ENCODE measurements around the gene PRKACA. TPM values are rescaled to one million over a fixed set of nuclear protein-coding genes. Genes with fewer than 3 reads are reported as not detected.
A peak's percentile ranks its signal among the peaks of the same experiment; 100 is the strongest.

Gene PRKACA
- total RNA-seq, 1 donor from 2014 or later: 89.3 TPM

DNA sequence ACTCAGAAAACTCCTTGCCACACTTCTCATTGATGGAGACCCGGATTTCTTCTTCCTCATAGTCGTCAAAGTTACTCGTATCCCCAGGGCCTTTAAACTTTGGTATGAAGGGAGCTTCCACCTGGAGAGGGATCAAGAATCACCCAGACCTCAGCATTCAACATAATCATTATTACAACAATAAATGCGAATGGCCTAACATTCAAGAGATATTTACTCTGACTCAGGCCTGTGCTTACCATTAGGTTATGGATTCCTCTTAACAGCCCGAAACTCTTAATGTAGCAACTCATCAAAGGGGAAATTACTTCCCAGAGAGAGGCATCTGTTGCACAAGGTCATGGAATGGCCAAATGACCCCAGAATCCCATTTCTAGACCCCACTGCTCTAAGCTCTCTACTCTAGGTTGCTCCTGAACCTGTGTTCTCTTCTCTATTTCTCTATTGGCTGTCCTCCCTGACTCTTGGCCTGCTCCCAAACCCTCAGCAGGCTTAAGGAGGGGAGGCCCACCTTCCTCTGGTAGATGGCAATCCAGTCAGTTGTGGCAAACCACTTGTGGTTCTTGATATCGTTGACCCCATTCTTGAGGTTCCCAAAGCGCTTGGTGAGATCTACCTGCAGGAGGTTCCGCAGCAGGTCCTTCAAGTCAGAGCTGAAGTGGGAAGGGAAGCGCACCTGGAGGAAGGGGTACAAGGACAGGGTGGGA lies 24.3 kb downstream of the PRKACA start:
- no peak for DNase-seq (ENCODE audit: low spot score)

DNA sequence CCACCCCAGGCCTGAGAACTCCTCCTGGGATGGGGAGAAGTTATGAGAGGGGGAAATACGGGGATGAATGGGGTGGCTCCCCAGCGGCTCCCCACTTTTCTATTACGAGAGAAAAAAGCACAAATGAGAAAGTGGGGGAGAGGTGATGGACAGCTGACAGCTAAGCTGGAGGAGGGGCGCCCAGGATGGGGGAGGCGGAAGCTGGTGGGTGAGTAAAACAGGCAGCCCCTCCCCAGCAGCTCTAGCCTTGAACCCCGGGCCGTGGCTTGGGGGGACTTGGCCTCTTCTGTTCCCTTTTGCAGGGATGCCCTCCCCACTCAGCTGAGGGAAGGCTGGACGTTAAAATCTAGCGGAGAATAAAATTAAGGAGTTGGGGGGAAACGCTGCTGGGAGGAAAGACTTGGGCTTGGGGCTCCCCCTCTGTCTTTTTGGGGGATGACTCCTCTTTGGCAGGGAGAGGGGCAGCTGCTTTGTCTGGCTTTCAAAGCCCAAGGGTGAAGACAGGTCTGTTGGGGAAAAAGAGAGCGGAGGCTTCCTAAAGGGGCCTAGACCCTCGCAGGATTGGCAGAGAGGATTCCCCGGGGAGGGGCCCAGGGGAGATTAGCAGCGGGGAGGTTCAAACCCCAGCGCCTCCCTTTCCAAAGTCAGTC lies 25.6 kb downstream of the PRKACA start:
- no peak for DNase-seq (ENCODE audit: low spot score)

DNA sequence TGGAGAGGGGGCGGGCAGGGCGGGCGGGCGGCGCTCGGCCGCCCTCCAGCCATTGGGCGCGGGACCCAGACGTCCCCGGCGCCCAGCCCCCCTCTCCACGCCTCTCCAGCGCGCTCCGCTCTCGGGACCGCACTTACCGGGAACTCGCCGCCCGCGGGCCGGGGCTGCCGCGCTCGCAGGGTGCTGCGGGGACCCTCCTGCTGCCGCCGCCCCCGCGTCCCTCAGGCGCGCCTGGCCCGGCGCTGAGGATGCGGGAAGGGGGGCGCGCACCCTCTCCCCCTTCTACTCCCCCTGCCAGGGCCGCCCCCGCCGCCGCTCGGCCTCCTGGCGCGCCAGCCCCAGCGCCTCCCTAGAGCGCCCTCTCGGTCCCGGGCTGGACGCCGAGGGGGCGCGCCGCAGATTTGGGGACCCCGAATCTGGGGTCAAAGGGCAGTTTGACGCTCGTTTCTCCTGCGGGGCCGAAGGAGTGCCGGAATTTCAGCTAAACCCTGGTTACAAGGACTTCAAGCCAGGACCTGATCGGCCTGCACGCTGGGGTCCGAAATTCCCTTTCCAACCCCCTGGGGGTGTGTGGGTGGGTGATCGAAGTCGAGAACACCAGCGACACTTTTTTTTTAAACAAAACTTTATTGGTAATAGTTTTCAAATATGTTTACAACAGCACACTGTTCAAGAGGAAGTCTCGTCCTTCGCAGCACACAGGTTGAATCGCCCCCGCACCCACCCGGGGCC lies 26.3 kb downstream of the PRKACA start:
- DNase-seq (ENCODE audit: low spot score): peak; percentile 81

DNA sequence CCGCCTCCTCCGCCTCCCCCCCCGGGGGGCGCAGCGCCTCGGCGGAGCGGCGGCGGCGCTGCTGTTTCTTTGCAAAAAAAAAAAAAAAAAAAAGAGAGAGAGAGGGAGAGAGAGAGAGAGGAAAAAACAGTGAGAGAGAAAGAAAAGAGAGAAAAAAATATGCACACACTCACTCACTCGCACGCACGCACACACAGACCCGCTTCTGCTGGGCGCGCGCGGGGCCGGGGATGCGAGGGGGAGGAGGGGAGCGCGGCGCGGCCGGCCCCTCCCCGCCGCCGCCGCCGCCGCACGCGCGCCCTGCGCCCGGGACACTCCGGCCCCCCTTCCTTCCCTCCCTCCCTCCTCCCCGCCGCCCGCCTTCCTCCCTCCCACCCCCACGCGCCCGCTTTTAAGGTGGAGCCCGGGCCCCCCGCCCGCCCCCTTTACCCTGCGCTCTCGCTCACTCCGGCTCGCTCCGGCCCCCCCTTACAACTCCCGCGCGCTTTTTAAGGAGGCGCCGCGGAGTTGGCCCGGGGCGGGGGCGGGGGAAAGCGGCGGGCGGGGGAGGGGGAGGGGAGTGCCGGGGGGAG lies 27.0 kb downstream of the PRKACA start, which contains the start of gene SAMD1:
SAMD1 (minus strand) TSS at position 243 of the 572 bp plus-strand sequence.
- DNase-seq (ENCODE audit: low spot score): peak; percentile 90

DNA sequence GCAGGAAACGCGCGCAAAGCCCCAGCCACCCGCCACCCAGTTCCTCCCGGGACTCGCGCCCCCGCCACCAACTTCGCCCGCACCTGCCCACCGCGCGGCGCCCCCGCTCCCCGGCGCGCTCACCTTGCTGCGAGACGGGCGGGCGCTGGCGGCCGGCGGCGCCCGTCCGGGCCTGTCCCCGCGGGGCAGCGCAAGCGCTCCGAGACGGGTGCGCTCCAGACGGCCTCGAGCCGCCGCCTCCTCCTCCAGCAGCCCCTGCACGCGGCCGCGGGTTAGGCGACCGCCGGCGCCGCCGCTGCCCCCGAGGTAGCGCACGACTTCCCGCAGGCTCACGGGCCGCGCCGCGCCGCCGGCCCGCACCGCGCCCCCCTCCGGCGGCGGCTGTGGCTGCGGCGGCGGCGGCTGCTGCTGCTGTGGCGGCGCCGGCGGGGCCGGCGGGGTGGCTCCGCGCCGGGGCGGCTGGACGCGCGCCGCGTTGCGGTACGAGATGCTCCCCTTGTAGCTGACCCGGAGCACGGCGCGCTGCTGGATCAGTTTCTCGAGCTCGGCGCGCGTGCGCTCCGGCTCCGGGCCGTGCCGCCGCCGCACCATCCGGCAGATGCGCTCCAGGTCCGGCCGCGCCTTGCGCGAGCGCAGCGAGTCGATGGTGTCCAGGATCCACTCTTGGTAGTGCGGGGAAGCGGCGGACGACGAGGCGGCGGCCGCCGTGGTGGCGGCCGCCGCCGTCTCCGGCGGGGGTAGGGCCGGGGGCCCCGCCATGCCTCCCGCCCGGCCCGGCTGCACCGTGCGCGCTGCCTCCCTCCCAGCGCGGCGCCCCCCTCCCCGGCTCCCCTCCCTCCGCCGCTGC lies 27.7 kb downstream of the PRKACA start:
- DNase-seq (ENCODE audit: low spot score): no peak

DNA sequence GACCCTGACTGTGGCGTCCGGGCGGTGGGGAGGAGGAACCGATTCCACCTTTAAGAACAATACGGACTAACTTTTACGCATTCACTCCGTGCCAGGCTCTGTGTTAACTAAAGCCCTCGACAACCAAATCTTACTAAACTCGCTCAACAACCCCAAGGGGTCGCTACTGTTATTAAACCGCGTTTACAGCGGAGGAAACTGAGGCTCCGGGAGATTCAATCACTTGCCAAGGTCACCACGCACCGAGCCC lies 28.2 kb downstream of the PRKACA start:
- no peak for DNase-seq (ENCODE audit: low spot score)

DNA sequence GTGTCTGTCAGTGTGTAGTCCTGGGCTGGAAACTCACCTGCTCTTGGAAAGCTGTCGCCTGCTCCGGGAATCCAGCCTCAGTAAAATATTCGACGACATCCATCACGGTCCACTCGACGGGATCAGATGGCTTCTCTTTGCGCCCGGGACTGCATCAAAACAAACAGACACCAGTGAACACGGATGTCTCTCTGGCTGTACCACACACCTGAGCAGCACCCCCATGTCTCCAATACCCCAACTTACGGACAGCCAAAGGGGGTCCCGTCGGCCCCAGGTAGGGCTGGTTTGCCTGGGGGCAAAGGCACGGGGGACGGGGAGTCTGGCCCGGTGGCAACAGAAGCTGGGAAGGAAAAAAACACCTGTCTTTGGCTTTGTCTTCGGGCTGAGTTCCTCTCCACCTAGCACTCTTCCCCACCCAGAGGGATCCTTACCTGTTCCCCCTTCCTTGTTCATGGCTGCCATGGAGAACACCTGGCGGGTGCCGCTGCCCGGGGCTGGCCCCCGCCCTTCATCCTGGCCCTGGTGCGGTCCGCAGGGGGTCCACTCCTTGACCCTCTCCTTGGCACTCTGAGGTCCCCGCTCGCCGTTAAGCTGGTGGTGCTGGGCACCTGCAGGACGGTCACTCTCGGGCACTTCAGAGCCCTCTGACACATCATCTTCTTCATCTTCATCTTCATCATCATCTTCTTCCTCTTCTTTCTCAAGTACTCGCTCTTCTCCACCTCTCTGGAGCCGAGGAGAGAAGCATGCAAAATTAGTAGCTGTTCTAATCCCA lies 28.7 kb downstream of the PRKACA start:
- DNase-seq (ENCODE audit: low spot score): no peak

DNA sequence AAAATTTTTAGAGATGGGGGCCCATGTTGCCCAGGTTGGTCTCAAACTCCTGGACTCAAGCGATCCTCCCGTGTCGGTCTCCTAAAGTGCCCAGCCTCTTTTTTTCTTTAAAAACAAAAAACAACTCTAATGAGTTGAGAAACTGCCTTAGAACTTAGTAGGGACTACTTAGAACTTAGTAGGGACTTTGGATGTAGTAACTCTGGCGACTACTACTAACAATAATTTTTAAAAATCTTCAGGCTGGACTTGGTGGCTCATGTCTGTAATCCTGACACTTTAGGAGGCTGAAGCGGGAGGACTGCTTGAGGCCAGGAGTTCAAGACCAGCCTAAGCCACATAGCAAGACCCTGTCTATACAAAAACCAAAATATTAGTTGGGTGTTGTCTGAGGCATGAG lies 31.5 kb downstream of the PRKACA start:
- DNase-seq (ENCODE audit: low spot score): no peak

DNA sequence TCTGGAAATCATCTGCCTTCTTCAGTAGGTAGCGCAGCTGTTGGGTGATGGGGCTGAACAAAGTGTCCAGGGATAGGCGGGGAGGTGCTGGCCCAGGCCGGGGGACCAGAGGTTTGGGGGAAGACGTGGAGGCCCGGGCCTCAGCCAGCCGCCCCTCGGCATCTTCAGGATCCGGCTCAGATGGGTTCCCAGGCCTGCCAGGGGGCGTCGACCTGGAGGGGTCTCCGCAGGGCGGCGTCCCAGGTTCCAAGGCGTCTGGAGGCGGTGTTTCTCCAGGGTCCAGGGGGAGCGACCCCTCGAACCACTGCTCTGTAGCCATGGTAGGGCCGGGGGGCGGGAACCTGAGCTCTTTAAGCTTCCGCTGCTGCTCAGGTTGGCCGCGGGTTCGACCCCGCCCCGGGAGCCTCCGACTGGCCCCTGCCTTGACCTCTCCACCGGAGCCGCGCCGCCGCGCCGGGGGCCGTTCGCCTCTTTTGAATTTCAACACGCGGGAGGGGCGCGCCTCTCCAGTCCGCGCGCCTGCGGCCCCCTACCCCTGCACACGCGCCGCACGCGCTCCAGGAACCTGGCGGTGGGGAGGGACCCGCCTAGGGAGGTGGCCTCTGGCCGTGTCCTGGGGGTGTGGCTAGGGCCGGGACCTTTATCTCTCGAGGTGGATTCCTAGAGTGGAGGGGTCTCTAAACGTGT lies 32.1 kb downstream of the PRKACA start, which contains the start of gene C19orf67:
C19orf67 (minus strand) TSS at position 475 of the 687 bp plus-strand sequence; CDS start at position 319, 156 bp downstream.
- no peak for DNase-seq (ENCODE audit: low spot score)

DNA sequence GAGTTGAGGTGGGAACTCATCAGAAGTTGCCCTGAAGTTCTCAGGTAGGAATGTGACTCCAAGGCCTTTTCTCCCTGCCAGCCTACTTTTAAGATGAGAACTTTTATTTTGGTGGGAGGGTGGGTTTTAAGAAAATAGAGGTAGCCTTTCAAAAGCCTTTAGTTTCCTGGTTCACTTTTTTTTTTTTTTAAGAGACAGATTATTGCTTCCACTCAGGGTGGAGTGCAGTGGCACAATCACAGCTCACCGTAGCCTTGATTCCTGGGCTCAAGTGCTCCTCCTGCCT lies 34.9 kb downstream of the PRKACA start:
- no peak for DNase-seq (ENCODE audit: low spot score)

DNA sequence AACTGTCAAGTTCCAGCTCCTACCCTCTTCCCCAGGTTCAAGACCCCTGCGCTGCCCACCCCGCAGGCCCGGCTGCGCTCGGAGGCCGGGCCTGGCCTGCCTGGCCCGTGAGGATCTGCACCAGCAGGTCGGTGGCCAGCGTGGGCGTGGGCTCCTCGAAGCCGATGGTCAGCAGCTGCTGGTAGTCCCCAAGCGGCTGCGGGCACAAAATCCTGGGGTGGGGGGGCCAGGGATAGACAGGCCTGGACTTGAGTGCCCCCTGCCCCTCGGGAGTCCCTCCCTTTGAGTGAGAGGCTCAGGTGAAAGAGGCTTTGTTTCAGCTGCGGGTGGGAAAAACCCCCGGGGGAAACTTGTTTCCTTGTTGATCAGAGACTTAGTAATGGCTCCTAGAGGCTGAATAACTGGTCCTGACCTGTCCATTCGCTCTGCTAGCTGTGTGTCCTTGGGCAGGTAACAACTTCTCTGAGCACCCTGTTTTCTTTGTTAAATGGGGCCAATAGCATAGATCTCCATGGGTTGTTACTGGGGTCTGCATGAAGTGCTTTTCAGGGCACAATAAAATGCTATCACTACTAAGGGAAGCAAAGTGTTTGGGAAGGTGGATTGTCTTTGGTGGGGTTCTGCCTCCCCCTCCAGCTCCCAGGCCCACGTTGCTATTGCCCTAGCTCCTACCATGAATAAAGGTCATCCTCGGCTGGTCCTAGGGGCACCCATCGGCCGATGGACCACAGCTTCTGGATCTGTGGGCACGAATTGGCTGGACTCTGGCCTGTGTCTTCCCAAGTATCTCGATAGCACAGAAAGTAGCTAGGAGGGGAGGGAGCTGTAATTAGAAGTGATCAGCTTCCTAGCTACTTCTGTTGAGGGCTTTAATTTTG lies 35.5 kb downstream of the PRKACA start:
- peak; percentile 79 for DNase-seq (ENCODE audit: low spot score)

DNA sequence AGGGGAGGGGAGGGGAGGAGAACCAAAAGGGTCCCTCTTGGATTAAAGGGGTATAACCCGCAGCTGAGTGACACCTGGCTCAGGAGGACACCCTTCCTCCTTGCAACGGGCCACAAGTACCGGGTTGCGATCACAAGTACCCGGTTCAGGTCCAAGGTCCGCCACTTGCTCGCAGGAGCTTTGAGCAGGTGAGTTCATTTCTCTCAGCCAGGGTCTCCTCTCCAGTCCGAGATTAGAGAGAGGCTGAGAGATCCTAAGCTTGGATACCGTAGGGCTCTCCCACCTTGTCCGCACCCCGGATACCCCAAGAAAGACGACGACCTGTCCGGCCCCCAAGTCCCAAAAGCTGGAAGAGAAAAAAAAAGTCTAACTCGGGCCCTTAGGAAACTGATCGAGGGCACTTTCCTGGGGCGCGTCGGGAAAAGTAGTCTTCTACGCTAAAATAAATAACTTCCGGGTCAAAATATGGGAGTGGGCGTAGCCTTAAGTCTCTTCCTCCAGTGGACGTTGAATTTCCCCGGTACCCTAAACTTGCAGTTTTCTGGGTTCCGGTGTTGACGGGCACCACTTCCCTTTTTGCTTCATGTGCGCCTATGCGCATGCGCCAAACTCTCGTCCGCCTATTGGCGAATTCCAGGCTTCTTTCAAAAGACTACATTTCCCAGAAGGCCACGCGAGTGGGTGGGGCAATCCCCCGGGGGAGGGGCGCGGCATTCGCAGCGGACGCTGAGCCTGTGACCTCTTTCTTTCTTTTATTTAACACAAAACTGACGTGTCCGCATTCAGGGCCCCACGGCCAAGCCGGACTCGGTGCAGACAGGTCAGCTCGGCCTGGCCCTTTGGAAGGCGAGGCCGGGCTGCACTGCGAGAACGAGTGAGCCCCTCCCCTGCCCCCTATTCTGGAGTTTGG lies 36.4 kb downstream of the PRKACA start:
- DNase-seq (ENCODE audit: low spot score): peak; percentile 100

DNA sequence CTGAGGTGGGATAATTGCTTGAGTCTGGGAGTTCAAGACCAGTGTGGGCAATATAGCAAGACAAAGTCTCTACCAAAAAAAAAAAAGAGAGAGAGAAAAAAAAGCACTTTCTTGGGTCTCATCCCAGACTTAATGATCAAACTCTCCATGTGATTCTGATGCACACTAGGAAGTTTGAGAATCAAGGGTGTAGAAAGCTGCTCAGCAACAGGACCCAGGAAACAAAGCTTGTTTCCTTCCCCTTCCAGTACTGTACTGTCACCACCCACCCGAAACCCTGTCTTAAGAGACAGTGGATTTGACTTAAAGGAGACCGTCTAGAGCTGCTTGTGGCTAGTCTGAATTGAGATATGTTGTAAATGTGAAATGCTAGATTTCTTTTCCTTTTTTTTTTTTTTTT lies 39.2 kb downstream of the PRKACA start:
- DNase-seq (ENCODE audit: low spot score): no peak

DNA sequence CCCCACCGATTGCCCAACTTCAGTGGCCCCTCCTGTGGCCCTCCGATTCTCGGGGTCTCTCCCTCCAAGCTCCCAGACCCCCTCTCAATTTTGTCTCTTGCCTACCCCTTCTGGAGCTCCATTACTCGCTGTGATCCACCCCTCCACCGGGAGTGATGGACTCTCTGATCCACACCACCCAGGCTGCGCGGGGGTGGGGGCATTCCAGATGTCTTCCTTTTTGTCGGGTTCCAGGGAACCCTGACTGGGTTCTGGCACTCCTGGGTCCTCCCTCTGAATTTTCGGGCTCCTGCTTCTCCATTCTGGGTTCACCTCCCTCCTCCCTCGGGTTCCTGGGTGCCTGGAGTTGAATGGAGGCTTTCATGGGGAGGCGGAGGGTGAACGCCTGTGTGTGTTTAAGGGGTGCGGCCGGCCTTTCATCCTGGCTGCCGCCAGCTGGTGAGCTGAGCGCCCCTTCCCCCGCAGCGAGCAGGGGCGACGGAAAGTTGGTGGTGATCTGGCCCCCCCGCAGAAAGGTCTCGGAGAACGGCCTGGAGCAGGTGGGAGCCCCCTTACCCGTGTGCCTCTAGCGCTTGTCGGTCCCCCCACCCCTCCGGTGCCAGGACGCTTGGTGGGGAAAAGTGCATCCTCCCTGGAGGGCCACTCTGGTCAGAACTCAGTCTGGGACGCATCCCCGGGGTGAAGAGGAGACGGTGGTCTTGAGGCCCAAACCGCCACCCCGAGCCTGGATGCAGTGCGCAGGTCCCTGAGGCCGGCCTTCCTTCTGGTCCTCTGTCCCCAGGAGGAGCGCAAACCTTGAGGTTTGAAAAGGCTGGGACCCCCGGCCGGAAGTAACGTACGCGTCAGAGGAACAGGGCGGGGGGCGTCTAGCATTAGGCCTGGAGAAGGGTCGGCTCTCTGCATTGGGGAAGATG lies 43.4 kb downstream of the PRKACA start:
- no peak for DNase-seq (ENCODE audit: low spot score)

DNA sequence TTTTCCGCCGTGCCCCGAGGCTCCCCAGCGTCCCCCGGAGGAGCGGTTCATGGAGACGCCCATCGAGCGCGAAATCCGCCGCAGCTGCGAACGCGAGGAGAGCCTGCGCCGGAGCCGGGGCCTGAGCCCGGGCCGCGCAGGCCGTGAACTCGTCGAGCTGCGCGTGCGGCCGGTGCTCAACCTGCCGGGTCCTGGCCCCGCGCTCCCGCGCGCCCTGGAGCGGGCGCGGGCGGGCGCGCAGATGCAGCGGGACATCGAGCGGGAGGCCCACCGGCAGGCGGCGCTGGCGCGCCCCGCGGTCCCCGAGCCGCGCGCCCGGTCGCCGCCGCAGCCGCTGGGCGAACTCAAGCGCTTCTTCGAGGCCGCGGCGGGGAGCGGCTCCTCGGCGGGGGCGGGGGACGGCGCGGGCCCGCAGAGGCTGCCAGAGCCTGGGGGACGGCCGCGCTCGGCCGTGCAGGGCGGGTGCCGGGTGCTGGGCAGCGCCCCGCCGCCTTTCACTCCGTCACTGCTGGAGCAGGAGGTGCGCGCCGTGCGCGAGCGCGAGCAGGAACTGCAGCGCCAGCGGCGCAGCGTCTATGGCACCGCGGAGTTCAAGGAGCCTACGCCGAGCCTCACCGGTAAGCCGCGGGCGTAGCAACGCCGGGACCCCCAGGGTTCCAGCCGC lies 44.2 kb downstream of the PRKACA start:
- peak; percentile 75 for DNase-seq (ENCODE audit: low spot score)

DNA sequence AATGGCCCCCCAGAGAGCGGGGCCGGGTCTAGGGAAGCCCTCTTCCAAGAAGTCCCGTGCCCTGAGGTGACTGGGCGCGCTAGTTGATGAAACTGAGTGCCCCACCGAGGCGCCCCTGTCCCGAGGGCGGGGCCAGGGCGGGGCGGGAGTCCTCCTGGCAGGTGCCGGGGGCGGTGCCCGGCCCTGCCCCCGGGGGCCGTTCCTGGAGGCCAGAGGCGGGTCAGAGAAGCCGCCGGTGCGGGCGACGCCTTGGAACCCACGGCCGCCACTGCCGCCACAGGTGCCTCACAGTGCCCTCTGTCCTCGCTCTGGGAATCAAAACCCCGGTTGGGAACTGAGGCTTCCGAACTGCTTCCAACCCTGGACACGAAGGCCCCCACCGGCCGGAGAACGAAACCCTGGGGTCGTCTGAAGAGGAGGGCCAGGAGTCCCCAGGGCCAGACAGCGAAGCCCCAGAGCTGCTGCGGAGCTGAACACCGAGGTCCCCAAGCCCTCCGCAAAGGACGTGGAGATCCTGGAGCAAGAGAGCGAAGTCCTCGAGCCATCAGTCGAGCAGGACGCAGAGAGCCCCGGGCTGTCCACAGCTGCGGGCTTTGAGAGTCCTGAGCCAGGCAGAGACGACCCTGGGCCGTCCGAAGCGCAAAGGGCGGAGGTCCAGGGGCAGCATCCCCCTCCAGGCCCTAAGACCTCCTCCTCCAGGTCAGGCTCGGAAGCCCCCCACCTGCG lies 44.9 kb downstream of the PRKACA start, which contains the start of gene MISP3:
MISP3 (plus strand) TSS at position 252 of the 726 bp plus-strand sequence. CDS start 524 bp downstream, outside the sequence.
- DNase-seq (ENCODE audit: low spot score): no peak
